Adrenal gland (tissue), 12 donors: ENCODE data around the gene ALG9. TPM values are rescaled to one million over a fixed set of nuclear protein-coding genes. Genes with fewer than 3 reads are reported as not detected.
A peak's percentile ranks its signal among the peaks of the same experiment; 100 is the strongest.

Source experiments
- DNase-seq, 7 donors: peaks; one replicate each; pipeline ENCODE4 v3.0.0-alpha.2; 2019 to 2020
- H3K27ac ChIP-seq, 5 donors: fragments of 200-600 bp; sonication (generic) in 4 of 5; 1 replicate in 3 of 5; 2 replicates in 2 of 5; pipeline versions ENCODE4 v1.5.1 to v1.8.0; 2016 to 2020; ENCODE audit warnings: mild to moderate bottlenecking in 1 of 5
- H3K27me3 ChIP-seq: fragments of 200-600 bp; 2 replicates; pipeline ENCODE4 v1.8.0; 2021
- H3K36me3 ChIP-seq, 2 donors: fragments of 200-600 bp; replicated peaks in 1 of 2; 1 replicate in 1 of 2; 2 replicates in 1 of 2; pipeline versions ENCODE4 v1.5.1 to v1.8.0; 2018 to 2022
- H3K4me1 ChIP-seq, 2 donors: fragments of 200-600 bp; replicated peaks in 1 of 2; 1 replicate in 1 of 2; 2 replicates in 1 of 2; pipeline versions ENCODE4 v1.5.1 to v1.8.0; 2018 to 2021
- H3K4me3 ChIP-seq, 4 donors: fragments of 200-600 bp; sonication (generic) in 3 of 4; one replicate each; pipeline ENCODE4 v1.5.1; 2016 to 2018
- H3K9me3 ChIP-seq, 3 donors: fragments of 200-600 bp; sonication (generic) in 1 of 3; replicated peaks in 1 of 3; 1 replicate in 2 of 3; 2 replicates in 1 of 3; pipeline versions ENCODE4 v1.5.1 to v1.8.0; 2016 to 2021
- CTCF ChIP-seq, 6 experiments: fragments of 450-650 bp in 4 of 6; fragments of 200-600 bp in 2 of 6; sonication (generic) in 1 of 6; IDR thresholded peaks; 1 replicate in 5 of 6; 2 replicates in 1 of 6; pipeline versions ENCODE4 v1.5.1 to v1.8.0; 2016 to 2021; ENCODE audit warnings: antibody characterized with exemption in 6 of 6, mild to moderate bottlenecking in 2 of 6, moderate library complexity in 1 of 6
- POLR2A ChIP-seq, 2 donors: fragments of 450-650 bp; IDR thresholded peaks; one replicate each; pipeline ENCODE4 v1.6.1; 2017; ENCODE audit warnings: antibody characterized with exemption in 2 of 2, mild to moderate bottlenecking in 2 of 2, moderate library complexity in 1 of 2
- WGBS, 4 donors: extraction: QIAGEN DNeasy Blood & Tissue Kit in 2 of 4; methylation state at CpG; one replicate each; pipeline versions ENCODE4 v1.1.5 to v1.1.7; 2013 to 2017; 5-methylcytosine and 5-hydroxymethylcytosine counted together
- intact Hi-C, 2 donors: fragments of 100-400 bp; cut with DNase I; formaldehyde crosslinking; loops; one replicate each; pipeline versions ENCODE4 v1.14.1 to v1.15.0; 2022 to 2023
- polyA plus RNA-seq, 3 donors: library from polyadenylated mRNA; stranded (reverse); fragments of 200-250 nt in 2 of 3; fragments of 350-450 nt in 1 of 3; fragmentation: Illumina TruSeq in 1 of 3; extraction: RNeasy Lipid Tissue Mini Kit (QIAGEN cat#74804) in 1 of 3; gene quantifications; one replicate each; pipeline ENCODE4 v1.2.3, GENCODE V29; 2013 to 2014
- total RNA-seq, 9 donors: library from RNA; depleted of rRNA in 4 of 9; stranded (reverse); fragments of >200 nt in 4 of 9; fragments of 120-200 nt in 1 of 9; fragmentation: NEBNext Ultra II Directional in 1 of 9; extraction: Animal tissue kit (Norgen Biotek cat#: 25700) in 1 of 9; gene quantifications; one replicate each; pipeline versions ENCODE4 v1.1.0 to v1.2.4, GENCODE V29; 2013 to 2023
- donor health status: healthy with polysubstance abuse.
- donor health status: Bipolar disorder and iron deficiency.
- donor health status: DM: yes; HTN: yes; CAD: no.
- donor health status: DM: no; HTN: no; CAD: no.
- donor health status: DM: no; HTN: no; CAD: no.
- donor health status: DM: yes; HTN: yes; CAD: no.

The ALG9 gene
- total and polyA plus RNA-seq, 12 donors, result 23.6 to 53.6 (median 31.2) TPM

DNA sequence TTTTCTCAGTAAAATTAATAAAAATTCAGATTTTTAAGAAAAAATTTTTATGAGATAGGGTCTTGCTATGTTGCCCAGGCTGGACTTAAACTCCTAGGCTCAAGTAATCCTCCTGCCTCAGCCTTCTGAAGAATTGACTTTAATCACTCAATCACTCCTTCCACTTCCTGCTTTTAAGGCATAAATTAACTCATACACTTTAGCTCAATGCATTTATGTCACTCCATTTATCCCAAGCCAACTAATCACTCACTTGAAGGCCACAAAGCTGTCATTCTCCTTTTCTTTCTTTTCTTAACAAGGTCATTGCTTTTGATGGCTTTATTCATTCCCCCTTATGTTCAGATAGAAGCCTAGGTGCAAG is 877 bp downstream of the ALG9 start:
- Histone ChIP-seq H3K4me3 (peak overlapping the region in 2 of 4 donors; percentile 91 to 97), H3K27ac (peak overlapping the region in 4 of 5 donors; percentile 74 to 98 (median 88)), H3K4me1 (peaks cover 0 to 12% of the 10 kb centered on the region in 2 donors), H3K27me3 (no peaks in the 10 kb centered on the region), H3K36me3 (peaks cover 0 to 9% of the 10 kb centered on the region in 2 donors), H3K9me3 (no peaks in the 10 kb centered on the region)
- no peak for TF ChIP-seq CTCF (IDR thresholded peaks at IDR 0.05)
- no peak for TF ChIP-seq POLR2A (IDR thresholded peaks at IDR 0.05)
- no peak for DNase-seq
- intact Hi-C loops, result loop anchor here (10.0 kb wide), 3 partner anchors 54 to 214 kb away; partner anchors contain the start of genes SDHD (in 1 of the 2) and TIMM8B (in 1 of the 2)

GRCh38 chr11:111870113-111870512 is 1.3 kb downstream of the ALG9 start:
- H3K27ac ChIP-seq, result no peak overlapping the region
- TF ChIP-seq CTCF (IDR thresholded peaks at IDR 0.05) (no peak), POLR2A (IDR thresholded peaks at IDR 0.05) (no peak)
- no peak for DNase-seq
- intact Hi-C loops, result loop anchor here (10.0 kb wide), 3 partner anchors 55 to 215 kb away; partner anchors contain the start of genes SDHD (in 1 of the 2) and TIMM8B (in 1 of the 2)
- H3K36me3 ChIP-seq, result peaks cover 0 to 11% of the 10 kb centered on the region in 2 donors
- H3K27me3 ChIP-seq, result no peaks in the 10 kb centered on the region
- no peaks in the 10 kb centered on the region for H3K9me3 ChIP-seq
- peaks cover 0 to 12% of the 10 kb centered on the region in 2 donors for H3K4me1 ChIP-seq
- H3K4me3 ChIP-seq, result peak overlapping the region in 1 of 4 donors; percentile 97
- WGBS, 4 donors, result 72 to 98% (median 79%) methylated on average over 1 of the region's 1 CpG

DNA sequence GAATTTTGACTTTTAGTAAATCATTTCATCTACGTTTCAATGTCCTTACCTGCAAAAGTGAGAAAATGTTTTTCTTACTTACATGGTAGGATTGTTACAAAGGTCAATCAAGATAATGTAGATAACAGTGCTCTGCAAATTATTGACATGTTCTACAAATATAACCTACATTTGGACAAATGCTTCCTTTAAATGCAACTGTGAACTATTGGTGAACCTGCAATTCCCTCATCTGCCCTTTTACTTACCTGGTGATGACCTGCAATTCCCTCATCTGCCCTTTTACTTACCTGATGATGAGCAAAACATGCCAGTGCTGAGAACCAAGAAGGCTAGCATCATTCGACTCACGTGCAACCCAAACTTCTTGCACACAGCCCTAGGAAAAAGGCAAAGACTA is 11.1 kb downstream of the ALG9 start:
- Histone ChIP-seq H3K36me3 (peaks cover 0 to 51% of the 10 kb centered on the region in 2 donors), H3K27me3 (no peaks in the 10 kb centered on the region), H3K4me1 (no peaks in the 10 kb centered on the region), H3K4me3 (no peak overlapping the region), H3K27ac (no peak overlapping the region), H3K9me3 (no peaks in the 10 kb centered on the region)
- TF ChIP-seq CTCF (IDR thresholded peaks at IDR 0.05) (no peak), POLR2A (IDR thresholded peaks at IDR 0.05) (no peak)
- WGBS, 4 donors, result 94 to 97% (median 96%) methylated on average over 3 of the region's 3 CpGs
- no peak for DNase-seq
- intact Hi-C loops, result no loop called here

DNA sequence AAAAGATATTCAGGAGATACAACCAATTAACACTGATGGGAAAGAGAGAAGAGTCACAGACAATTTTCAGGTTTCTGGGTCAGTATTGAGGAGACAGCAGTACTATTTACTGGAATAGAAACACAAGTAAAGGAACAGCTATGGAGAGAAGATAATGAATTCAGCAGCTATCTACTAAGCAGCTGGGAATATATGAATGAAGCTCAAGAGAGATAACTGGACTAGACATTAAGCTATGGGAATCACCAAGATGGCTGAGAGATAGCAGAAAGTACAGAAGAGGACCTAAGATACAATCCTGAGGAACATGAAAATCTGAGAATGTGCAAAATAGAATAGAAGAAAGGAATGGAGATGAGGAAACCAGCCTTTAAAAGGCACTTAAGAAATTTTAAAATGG is 15.9 kb downstream of the ALG9 start:
- no peak for DNase-seq
- H3K4me1 ChIP-seq, result no peaks in the 10 kb centered on the region
- peaks cover 0 to 42% of the 10 kb centered on the region in 2 donors for H3K36me3 ChIP-seq
- intact Hi-C loops, result no loop called here
- no peak for TF ChIP-seq POLR2A (IDR thresholded peaks at IDR 0.05)
- no peak for TF ChIP-seq CTCF (IDR thresholded peaks at IDR 0.05)
- H3K27me3 ChIP-seq, result no peaks in the 10 kb centered on the region
- no peaks in the 10 kb centered on the region for H3K9me3 ChIP-seq
- no peak overlapping the region for H3K27ac ChIP-seq
- no peak overlapping the region for H3K4me3 ChIP-seq
